Measurements from ENCODE around the gene SLC25A18.

Gene SLC25A18

GRCh38 chr22:17628406-17629172 lies 65.3 kb downstream of the SLC25A18 start, which contains the start of gene ATP6V1E1:
Gene ATP6V1E1 (minus strand): TSS chr22:17628749. CDS start chr22:17628635, 114 bp downstream.
- TF ChIP-seq, protein P1, sequence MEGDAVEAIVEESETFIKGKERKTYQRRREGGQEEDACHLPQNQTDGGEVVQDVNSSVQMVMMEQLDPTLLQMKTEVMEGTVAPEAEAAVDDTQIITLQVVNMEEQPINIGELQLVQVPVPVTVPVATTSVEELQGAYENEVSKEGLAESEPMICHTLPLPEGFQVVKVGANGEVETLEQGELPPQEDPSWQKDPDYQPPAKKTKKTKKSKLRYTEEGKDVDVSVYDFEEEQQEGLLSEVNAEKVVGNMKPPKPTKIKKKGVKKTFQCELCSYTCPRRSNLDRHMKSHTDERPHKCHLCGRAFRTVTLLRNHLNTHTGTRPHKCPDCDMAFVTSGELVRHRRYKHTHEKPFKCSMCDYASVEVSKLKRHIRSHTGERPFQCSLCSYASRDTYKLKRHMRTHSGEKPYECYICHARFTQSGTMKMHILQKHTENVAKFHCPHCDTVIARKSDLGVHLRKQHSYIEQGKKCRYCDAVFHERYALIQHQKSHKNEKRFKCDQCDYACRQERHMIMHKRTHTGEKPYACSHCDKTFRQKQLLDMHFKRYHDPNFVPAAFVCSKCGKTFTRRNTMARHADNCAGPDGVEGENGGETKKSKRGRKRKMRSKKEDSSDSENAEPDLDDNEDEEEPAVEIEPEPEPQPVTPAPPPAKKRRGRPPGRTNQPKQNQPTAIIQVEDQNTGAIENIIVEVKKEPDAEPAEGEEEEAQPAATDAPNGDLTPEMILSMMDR (IDR thresholded peaks at IDR 0.05), result no peak
- DNase-seq (ENCODE audit: low spot score), result peak; percentile 98
- Histone ChIP-seq H3K27ac (peak within 1 kb of the TSS; percentile 74 to 94), H3K4me3 (peak within 1 kb of the TSS; percentile 100)

GRCh38 chr22:17629173-17629489 lies 65.8 kb downstream of the SLC25A18 start:
- H3K4me3 ChIP-seq, result peak overlapping the region; percentile 100
- TF ChIP-seq, protein P1 (IDR thresholded peaks at IDR 0.05), result no peak
- DNase-seq (ENCODE audit: low spot score), result no peak
- H3K27ac ChIP-seq, result peak overlapping the region; percentile 74 to 94

GRCh38 chr22:17629641-17630040 lies 66.3 kb downstream of the SLC25A18 start:
- TF ChIP-seq, protein P1 (IDR thresholded peaks at IDR 0.05), result no peak
- Histone ChIP-seq H3K4me3 (no peak overlapping the region), H3K27ac (no peak overlapping the region)
- no peak for DNase-seq (ENCODE audit: low spot score)

DNA sequence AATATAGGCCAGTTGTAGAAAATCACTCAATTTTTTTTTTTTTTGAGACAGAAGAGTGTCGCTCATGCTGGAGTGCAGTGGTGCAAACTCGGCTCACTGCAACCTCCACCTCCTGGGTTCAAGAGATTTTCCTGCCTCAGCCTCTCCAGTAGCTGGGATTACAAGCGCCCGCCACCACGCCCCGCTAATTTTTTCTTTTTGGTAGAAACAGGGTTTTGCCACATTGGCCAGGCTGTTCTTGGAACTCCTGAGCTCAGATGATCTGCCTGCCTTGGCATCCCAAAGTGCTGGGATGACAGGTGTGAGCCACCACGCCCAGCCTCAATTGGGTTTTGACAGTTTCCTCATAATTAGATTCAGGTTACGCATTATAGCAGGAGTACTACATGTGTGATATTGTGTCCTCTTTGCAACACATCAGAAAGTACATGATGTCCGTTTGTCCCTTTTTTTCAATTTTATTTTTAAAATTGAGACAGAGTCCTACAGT lies 67.8 kb downstream of the SLC25A18 start:
- Histone ChIP-seq H3K4me3 (no peak overlapping the region), H3K27ac (no peak overlapping the region)
- DNase-seq (ENCODE audit: low spot score), result no peak
- TF ChIP-seq, protein P1 (IDR thresholded peaks at IDR 0.05), result no peak

DNA sequence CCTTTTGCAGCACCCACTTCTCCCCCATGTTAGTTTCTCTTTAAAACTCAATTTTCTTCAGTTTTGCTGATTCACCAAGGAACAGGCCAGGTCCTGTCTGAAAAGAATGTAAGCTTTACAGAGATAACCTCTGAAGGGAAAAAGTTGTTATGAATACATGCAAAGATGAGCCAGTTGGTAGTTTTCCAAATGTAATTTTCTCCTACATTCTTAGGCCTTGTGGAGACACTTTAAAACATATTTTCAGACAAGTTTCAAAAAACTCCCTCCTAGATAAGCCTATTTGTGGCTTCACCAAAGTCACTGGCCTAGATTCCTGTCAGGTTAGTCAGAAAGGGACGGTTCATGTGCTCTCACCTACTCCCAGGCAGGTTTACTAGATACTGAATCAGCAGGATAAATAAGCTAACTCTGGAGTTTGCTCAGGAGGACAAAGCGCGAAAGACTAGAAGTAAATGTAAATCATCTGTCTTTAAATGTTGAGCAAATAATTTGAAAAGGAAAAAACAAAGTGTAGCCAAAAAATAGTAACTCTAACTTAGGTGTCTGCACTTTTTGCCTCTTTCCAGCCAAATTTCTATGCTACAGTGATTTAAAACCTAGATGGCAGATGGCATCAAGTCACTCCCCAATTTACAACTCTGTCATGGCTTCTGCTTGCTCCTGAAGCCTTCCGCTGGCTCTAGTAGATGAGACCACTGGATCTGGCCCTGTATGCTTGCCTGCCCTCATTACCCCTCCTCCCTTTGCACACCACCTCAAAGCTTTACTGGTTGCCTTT lies 70.1 kb downstream of the SLC25A18 start:
- no peak overlapping the region for H3K4me3 ChIP-seq
- DNase-seq (ENCODE audit: low spot score), result no peak
- TF ChIP-seq, protein P1 (IDR thresholded peaks at IDR 0.05), result no peak
- no peak overlapping the region for H3K27ac ChIP-seq

DNA sequence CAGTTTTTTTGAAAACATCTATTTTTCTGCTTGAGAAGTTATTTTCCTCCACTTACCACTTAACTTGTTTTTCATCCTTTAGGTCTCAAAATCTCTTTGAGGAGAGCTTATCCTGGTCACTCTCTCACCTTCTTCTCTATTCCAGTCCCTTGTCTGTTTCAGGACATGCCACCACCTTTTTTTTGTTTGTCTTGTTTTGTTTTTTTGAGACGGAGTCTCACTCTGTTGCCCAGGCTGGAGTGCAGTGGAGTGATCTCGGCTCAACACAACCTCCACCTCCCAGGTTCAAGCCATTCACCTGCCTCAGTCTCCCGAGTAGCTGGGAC lies 70.7 kb downstream of the SLC25A18 start:
- TF ChIP-seq, protein P1 (IDR thresholded peaks at IDR 0.05), result no peak
- no peak overlapping the region for H3K4me3 ChIP-seq
- no peak for DNase-seq (ENCODE audit: low spot score)
- H3K27ac ChIP-seq, result no peak overlapping the region
